GM23338 (cell line): ENCODE data around the gene CYTIP. TPM values are rescaled to one million over a fixed set of nuclear protein-coding genes. Genes with fewer than 3 reads are reported as not detected.

Experiments used
- ATAC-seq: fragments of 200-7000 bp; cut with Tn5 transposase; 3 replicates; pipeline ENCODE4 v1.9.1; 2020
- DNase-seq: peaks from one replicate; pipeline ENCODE4 v3.0.0-alpha.2; 2015; ENCODE audit warnings: low spot score
- H2AFZ ChIP-seq: fragments of 200-600 bp; sonication (generic); 2 replicates; pipeline ENCODE4 v1.8.0; 2016; ENCODE audit warnings: antibody characterized with exemption, mild to moderate bottlenecking, moderate library complexity
- H3F3A ChIP-seq: fragments of 200-600 bp; sonication (generic); replicated peaks from 2 replicates; pipeline ENCODE4 v1.8.0; 2017; ENCODE audit warnings: antibody characterized with exemption, mixed run types, low read depth
- H3K27ac ChIP-seq: fragments of 200-600 bp; sonication (generic); 2 replicates; pipeline ENCODE4 v1.6.1; 2016; ENCODE audit warnings: low read depth
- H3K27me3 ChIP-seq: fragments of 200-600 bp; sonication (generic); 2 replicates; pipeline ENCODE4 v1.8.0; 2016; ENCODE audit warnings: mild to moderate bottlenecking, mixed run types, moderate library complexity; ENCODE audit not compliant: insufficient read depth
- H3K36me3 ChIP-seq: fragments of 200-600 bp; sonication (generic); 2 replicates; pipeline ENCODE4 v1.8.0; 2016; ENCODE audit warnings: mild to moderate bottlenecking; ENCODE audit not compliant: insufficient read depth
- H3K4me1 ChIP-seq: fragments of 200-600 bp; sonication (generic); 2 replicates; pipeline ENCODE4 v1.8.0; 2016; ENCODE audit warnings: mild to moderate bottlenecking, moderate library complexity; ENCODE audit not compliant: insufficient read depth
- H3K4me2 ChIP-seq: fragments of 200-600 bp; sonication (generic); 2 replicates; pipeline ENCODE4 v1.7.1; 2017; ENCODE audit warnings: mixed run types
- H3K4me3 ChIP-seq: fragments of 200-600 bp; sonication (generic); 2 replicates; pipeline ENCODE4 v1.6.1; 2016; ENCODE audit warnings: mixed run types
- H3K79me2 ChIP-seq: fragments of 200-600 bp; sonication (generic); replicated peaks from 2 replicates; pipeline ENCODE4 v1.8.0; 2017; ENCODE audit warnings: mild to moderate bottlenecking; ENCODE audit not compliant: insufficient read depth
- H3K9me2 ChIP-seq: fragments of 200-600 bp; sonication (generic); 2 replicates; pipeline ENCODE4 v1.8.0; 2017; ENCODE audit not compliant: insufficient read depth
- H4K20me1 ChIP-seq: fragments of 200-600 bp; sonication (generic); replicated peaks from 2 replicates; pipeline ENCODE4 v1.8.0; 2017; ENCODE audit warnings: mild to moderate bottlenecking; ENCODE audit not compliant: insufficient read depth
- H3K27ac Mint-ChIP-seq: 2 replicates; pipeline ENCODE4 v1.8.0; 2020; ENCODE audit warnings: inconsistent platforms, mild to moderate bottlenecking, moderate library complexity, mixed read lengths
- H3K27me3 Mint-ChIP-seq: 3 replicates; pipeline ENCODE4 v1.8.0; 2022; ENCODE audit warnings: low read depth, mild to moderate bottlenecking, moderate library complexity, mixed read lengths, inconsistent platforms; ENCODE audit not compliant: insufficient read depth, poor library complexity
- H3K36me3 Mint-ChIP-seq: 3 replicates; pipeline ENCODE4 v1.8.0; 2021; ENCODE audit warnings: low read depth, mild to moderate bottlenecking, inconsistent platforms, moderate library complexity, mixed read lengths
- H3K4me1 Mint-ChIP-seq: 3 replicates; pipeline ENCODE4 v1.8.0; 2020; ENCODE audit warnings: mild to moderate bottlenecking, inconsistent platforms, mixed read lengths
- H3K4me3 Mint-ChIP-seq: 3 replicates; pipeline ENCODE4 v1.8.0; 2021; ENCODE audit warnings: moderate library complexity, mild to moderate bottlenecking, inconsistent platforms, mixed read lengths
- H3K9me3 Mint-ChIP-seq: 3 replicates; pipeline ENCODE4 v1.8.0; 2020; ENCODE audit warnings: moderate library complexity, mild to moderate bottlenecking, inconsistent platforms, mixed read lengths
- CREB1 ChIP-seq: fragments of 250-450 bp; sonication (Bioruptor Pico); IDR thresholded peaks from 2 replicates; pipeline ENCODE4 v1.5.0; 2020; ENCODE audit warnings: low read depth, mild to moderate bottlenecking, moderate library complexity
- EZH2 ChIP-seq: fragments of 200-600 bp; sonication (generic); IDR thresholded peaks from one replicate; pipeline ENCODE4 v1.8.0; 2017; ENCODE audit warnings: antibody characterized with exemption, mild to moderate bottlenecking, low read depth; ENCODE audit not compliant: unreplicated experiment
- EZH2phosphoT487 ChIP-seq: fragments of 200-600 bp; sonication (generic); IDR thresholded peaks from one replicate; pipeline ENCODE4 v1.8.1; 2018; ENCODE audit warnings: antibody characterized with exemption; ENCODE audit not compliant: unreplicated experiment
- JUNB ChIP-seq: IDR thresholded peaks from one replicate; pipeline ENCODE4 v1.6.1; 2016; ENCODE audit warnings: antibody characterized with exemption; ENCODE audit not compliant: unreplicated experiment
- NANOG ChIP-seq: IDR thresholded peaks from 2 replicates; pipeline ENCODE4 v1.6.1; 2016; ENCODE audit warnings: antibody characterized with exemption, borderline replicate concordance
- POLR2AphosphoS5 ChIP-seq: IDR thresholded peaks from 2 replicates; pipeline ENCODE4 v1.6.1; 2016; ENCODE audit warnings: antibody characterized with exemption, low read depth
- STAT1 ChIP-seq: IDR thresholded peaks from one replicate; pipeline ENCODE4 v1.6.1; 2016; ENCODE audit warnings: antibody characterized with exemption; ENCODE audit not compliant: unreplicated experiment
- ZNF114 ChIP-seq: fragments of 250-450 bp; sonication (Bioruptor Pico); IDR thresholded peaks from 2 replicates; pipeline ENCODE4 v1.5.0; 2020; ENCODE audit warnings: mild to moderate bottlenecking, moderate library complexity
- ZNF331 ChIP-seq: fragments of 250-450 bp; sonication (Bioruptor Pico); IDR thresholded peaks from 2 replicates; pipeline ENCODE4 v1.5.0; 2020; ENCODE audit warnings: low read depth, mild to moderate bottlenecking, moderate library complexity
- polyA plus RNA-seq: library from polyadenylated mRNA; unstranded; fragments of >200 nt; fragmentation: Nextera tagmentation; extraction: Ambion mirVana; gene quantifications from 2 replicates; pipeline ENCODE4 v1.2.1, GENCODE V29; 2016
- total RNA-seq: library from RNA; depleted of rRNA; stranded (reverse); fragments of >200 nt; shearing (Covaris generic); gene quantifications from 2 replicates; pipeline ENCODE4 v1.2.3, GENCODE V29; 2014
- TF ChIP-seq, protein P1 (sequence below), 2 experiments: fragments of 200-600 bp in 1 of 2; sonication (generic) in 1 of 2; conservative IDR thresholded peaks; 2 replicates each; pipeline versions ENCODE4 v1.5.1 to v1.6.1; 2016 to 2017; ENCODE audit warnings: antibody characterized with exemption in 2 of 2, low read depth in 2 of 2, mild to moderate bottlenecking in 2 of 2, moderate library complexity in 1 of 2
- TF ChIP-seq, protein P2 (sequence below): IDR thresholded peaks from one replicate; pipeline ENCODE4 v1.6.1; 2018; ENCODE audit warnings: antibody characterized with exemption; ENCODE audit not compliant: unreplicated experiment
- TF ChIP-seq, protein P3 (sequence below): IDR thresholded peaks from 2 replicates; pipeline ENCODE4 v1.6.1; 2016; ENCODE audit warnings: antibody characterized with exemption
- TF ChIP-seq, protein P4 (sequence below): fragments of 250-450 bp; sonication (Bioruptor Pico); IDR thresholded peaks from 2 replicates; pipeline ENCODE4 v1.5.0; 2020; ENCODE audit warnings: mild to moderate bottlenecking, moderate library complexity

CYTIP gene
- total and polyA plus RNA-seq, 2 experiments from 2014 or later = not detected

DNA sequence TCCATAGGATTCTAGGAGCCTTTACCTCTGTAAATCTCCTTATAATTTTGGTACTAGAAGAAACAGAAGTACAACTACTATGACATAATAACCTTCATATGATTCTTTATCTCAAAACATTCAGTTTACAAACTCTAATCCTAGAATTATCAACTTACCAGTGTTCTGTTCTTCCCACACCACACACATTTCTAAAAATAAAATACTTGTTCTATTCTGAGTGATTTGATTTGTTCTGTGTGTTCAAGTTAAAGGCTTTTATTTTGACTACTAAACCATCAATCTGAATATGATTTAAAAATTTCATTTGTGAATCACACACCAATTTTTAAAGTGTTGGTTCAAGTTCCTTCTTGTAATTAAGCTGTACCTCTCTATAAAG is 16.0 kb downstream of the CYTIP start:
- H3K9me3 Mint-ChIP-seq = peaks cover 19% of the 10 kb centered on the region
- Histone ChIP-seq H3F3A (no peaks in the 10 kb centered on the region), H4K20me1 (no peaks in the 10 kb centered on the region), H3K9me2 (no peaks in the 10 kb centered on the region; the same call in 1 of the 2 replicates), H3K79me2 (no peaks in the 10 kb centered on the region), H3K36me3 (no peaks in the 10 kb centered on the region), H3K4me1 (no peaks in the 10 kb centered on the region), H3K27ac (no peak overlapping the region), H3K4me2 (no peak overlapping the region), H3K4me3 (no peak overlapping the region), H2AFZ (no peak overlapping the region), H3K27me3 (no peaks in the 10 kb centered on the region)
- H3K4me1 Mint-ChIP-seq = peaks cover 7% of the 10 kb centered on the region
- TF ChIP-seq, protein P1, sequence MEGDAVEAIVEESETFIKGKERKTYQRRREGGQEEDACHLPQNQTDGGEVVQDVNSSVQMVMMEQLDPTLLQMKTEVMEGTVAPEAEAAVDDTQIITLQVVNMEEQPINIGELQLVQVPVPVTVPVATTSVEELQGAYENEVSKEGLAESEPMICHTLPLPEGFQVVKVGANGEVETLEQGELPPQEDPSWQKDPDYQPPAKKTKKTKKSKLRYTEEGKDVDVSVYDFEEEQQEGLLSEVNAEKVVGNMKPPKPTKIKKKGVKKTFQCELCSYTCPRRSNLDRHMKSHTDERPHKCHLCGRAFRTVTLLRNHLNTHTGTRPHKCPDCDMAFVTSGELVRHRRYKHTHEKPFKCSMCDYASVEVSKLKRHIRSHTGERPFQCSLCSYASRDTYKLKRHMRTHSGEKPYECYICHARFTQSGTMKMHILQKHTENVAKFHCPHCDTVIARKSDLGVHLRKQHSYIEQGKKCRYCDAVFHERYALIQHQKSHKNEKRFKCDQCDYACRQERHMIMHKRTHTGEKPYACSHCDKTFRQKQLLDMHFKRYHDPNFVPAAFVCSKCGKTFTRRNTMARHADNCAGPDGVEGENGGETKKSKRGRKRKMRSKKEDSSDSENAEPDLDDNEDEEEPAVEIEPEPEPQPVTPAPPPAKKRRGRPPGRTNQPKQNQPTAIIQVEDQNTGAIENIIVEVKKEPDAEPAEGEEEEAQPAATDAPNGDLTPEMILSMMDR (conservative IDR thresholded peaks at IDR 0.05; ENCODE audit: low read depth in 2 of 2) = no peak
- TF ChIP-seq ZNF331 (CRISPR knock-in tag) (no peak), EZH2 (no peak), CREB1 (CRISPR knock-in tag) (no peak), NANOG (no peak), EZH2phosphoT487 (no peak), POLR2AphosphoS5 (no peak), JUNB (no peak), ZNF114 (no peak), STAT1 (no peak)
- TF ChIP-seq, protein P2, sequence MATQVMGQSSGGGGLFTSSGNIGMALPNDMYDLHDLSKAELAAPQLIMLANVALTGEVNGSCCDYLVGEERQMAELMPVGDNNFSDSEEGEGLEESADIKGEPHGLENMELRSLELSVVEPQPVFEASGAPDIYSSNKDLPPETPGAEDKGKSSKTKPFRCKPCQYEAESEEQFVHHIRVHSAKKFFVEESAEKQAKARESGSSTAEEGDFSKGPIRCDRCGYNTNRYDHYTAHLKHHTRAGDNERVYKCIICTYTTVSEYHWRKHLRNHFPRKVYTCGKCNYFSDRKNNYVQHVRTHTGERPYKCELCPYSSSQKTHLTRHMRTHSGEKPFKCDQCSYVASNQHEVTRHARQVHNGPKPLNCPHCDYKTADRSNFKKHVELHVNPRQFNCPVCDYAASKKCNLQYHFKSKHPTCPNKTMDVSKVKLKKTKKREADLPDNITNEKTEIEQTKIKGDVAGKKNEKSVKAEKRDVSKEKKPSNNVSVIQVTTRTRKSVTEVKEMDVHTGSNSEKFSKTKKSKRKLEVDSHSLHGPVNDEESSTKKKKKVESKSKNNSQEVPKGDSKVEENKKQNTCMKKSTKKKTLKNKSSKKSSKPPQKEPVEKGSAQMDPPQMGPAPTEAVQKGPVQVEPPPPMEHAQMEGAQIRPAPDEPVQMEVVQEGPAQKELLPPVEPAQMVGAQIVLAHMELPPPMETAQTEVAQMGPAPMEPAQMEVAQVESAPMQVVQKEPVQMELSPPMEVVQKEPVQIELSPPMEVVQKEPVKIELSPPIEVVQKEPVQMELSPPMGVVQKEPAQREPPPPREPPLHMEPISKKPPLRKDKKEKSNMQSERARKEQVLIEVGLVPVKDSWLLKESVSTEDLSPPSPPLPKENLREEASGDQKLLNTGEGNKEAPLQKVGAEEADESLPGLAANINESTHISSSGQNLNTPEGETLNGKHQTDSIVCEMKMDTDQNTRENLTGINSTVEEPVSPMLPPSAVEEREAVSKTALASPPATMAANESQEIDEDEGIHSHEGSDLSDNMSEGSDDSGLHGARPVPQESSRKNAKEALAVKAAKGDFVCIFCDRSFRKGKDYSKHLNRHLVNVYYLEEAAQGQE = no peak
- TF ChIP-seq, protein P3, sequence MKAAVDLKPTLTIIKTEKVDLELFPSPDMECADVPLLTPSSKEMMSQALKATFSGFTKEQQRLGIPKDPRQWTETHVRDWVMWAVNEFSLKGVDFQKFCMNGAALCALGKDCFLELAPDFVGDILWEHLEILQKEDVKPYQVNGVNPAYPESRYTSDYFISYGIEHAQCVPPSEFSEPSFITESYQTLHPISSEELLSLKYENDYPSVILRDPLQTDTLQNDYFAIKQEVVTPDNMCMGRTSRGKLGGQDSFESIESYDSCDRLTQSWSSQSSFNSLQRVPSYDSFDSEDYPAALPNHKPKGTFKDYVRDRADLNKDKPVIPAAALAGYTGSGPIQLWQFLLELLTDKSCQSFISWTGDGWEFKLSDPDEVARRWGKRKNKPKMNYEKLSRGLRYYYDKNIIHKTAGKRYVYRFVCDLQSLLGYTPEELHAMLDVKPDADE = no peak
- TF ChIP-seq, protein P4, sequence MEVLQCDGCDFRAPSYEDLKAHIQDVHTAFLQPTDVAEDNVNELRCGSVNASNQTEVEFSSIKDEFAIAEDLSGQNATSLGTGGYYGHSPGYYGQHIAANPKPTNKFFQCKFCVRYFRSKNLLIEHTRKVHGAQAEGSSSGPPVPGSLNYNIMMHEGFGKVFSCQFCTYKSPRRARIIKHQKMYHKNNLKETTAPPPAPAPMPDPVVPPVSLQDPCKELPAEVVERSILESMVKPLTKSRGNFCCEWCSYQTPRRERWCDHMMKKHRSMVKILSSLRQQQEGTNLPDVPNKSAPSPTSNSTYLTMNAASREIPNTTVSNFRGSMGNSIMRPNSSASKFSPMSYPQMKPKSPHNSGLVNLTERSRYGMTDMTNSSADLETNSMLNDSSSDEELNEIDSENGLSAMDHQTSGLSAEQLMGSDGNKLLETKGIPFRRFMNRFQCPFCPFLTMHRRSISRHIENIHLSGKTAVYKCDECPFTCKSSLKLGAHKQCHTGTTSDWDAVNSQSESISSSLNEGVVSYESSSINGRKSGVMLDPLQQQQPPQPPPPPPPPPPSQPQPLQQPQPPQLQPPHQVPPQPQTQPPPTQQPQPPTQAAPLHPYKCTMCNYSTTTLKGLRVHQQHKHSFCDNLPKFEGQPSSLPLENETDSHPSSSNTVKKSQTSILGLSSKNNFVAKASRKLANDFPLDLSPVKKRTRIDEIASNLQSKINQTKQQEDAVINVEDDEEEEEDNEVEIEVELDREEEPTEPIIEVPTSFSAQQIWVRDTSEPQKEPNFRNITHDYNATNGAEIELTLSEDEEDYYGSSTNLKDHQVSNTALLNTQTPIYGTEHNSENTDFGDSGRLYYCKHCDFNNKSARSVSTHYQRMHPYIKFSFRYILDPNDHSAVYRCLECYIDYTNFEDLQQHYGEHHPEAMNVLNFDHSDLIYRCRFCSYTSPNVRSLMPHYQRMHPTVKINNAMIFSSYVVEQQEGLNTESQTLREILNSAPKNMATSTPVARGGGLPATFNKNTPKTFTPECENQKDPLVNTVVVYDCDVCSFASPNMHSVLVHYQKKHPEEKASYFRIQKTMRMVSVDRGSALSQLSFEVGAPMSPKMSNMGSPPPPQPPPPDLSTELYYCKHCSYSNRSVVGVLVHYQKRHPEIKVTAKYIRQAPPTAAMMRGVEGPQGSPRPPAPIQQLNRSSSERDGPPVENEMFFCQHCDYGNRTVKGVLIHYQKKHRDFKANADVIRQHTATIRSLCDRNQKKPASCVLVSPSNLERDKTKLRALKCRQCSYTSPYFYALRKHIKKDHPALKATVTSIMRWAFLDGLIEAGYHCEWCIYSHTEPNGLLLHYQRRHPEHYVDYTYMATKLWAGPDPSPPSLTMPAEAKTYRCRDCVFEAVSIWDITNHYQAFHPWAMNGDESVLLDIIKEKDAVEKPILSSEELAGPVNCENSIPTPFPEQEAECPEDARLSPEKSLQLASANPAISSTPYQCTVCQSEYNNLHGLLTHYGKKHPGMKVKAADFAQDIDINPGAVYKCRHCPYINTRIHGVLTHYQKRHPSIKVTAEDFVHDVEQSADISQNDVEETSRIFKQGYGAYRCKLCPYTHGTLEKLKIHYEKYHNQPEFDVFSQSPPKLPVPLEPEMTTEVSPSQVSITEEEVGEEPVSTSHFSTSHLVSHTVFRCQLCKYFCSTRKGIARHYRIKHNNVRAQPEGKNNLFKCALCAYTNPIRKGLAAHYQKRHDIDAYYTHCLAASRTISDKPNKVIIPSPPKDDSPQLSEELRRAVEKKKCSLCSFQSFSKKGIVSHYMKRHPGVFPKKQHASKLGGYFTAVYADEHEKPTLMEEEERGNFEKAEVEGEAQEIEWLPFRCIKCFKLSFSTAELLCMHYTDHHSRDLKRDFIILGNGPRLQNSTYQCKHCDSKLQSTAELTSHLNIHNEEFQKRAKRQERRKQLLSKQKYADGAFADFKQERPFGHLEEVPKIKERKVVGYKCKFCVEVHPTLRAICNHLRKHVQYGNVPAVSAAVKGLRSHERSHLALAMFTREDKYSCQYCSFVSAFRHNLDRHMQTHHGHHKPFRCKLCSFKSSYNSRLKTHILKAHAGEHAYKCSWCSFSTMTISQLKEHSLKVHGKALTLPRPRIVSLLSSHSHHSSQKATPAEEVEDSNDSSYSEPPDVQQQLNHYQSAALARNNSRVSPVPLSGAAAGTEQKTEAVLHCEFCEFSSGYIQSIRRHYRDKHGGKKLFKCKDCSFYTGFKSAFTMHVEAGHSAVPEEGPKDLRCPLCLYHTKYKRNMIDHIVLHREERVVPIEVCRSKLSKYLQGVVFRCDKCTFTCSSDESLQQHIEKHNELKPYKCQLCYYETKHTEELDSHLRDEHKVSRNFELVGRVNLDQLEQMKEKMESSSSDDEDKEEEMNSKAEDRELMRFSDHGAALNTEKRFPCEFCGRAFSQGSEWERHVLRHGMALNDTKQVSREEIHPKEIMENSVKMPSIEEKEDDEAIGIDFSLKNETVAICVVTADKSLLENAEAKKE = no peak
- no peaks in the 10 kb centered on the region for H3K27me3 Mint-ChIP-seq
- peaks cover 11% of the 10 kb centered on the region; the same call in 2 of the 3 replicates for H3K36me3 Mint-ChIP-seq
- DNase-seq = no peak
- no peak for ATAC-seq
- H3K4me3 Mint-ChIP-seq = no peak overlapping the region
- no peak overlapping the region for H3K27ac Mint-ChIP-seq
